ENCODE data around the gene GPR158.

- TF ChIP-seq, protein P1, sequence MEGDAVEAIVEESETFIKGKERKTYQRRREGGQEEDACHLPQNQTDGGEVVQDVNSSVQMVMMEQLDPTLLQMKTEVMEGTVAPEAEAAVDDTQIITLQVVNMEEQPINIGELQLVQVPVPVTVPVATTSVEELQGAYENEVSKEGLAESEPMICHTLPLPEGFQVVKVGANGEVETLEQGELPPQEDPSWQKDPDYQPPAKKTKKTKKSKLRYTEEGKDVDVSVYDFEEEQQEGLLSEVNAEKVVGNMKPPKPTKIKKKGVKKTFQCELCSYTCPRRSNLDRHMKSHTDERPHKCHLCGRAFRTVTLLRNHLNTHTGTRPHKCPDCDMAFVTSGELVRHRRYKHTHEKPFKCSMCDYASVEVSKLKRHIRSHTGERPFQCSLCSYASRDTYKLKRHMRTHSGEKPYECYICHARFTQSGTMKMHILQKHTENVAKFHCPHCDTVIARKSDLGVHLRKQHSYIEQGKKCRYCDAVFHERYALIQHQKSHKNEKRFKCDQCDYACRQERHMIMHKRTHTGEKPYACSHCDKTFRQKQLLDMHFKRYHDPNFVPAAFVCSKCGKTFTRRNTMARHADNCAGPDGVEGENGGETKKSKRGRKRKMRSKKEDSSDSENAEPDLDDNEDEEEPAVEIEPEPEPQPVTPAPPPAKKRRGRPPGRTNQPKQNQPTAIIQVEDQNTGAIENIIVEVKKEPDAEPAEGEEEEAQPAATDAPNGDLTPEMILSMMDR (IDR thresholded peaks at IDR 0.05; ENCODE audit: insufficient read depth, low read length): no peak
- no peak for TF ChIP-seq POLR2AphosphoS5 (IDR thresholded peaks at IDR 0.05; ENCODE audit: low read depth)
Observed at GRCh38 chr10:25492040-25492439, 317.2 kb downstream of the GPR158 start.

All from HL-60 (cell line).